ENCODE data around the gene TPPP. TPM values are rescaled to one million over a fixed set of nuclear protein-coding genes. Genes with fewer than 3 reads are reported as not detected.

Gene TPPP
- polyA plus RNA-seq, 2 of the 4 experiments (the other 2 are of a cell fraction), result 1.0 to 1.4 TPM

DNA sequence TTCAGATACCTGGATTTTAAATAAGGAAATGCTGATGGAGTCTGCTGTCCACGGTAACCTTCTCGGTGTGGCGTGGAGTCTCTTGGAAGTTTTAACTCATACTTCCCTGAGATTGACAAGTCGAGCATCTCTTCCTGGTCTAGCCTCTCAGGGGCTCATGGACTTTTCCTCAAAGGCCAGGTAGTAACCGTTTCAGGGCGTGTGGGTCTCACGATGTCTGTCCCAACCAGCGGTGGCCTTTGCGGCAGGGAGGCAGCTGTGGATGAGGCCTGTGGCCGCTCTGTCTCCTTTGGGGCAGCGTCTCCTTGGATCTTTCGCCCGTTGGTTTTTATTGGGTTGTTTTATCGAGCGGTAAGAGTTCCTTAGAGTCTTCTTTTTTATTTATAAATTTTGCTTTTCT lies 48.2 kb downstream of the TPPP start:
- DNase-seq (ENCODE audit: low read depth in 1 of 2, low spot score in 1 of 2) (no peak), FAIRE-seq (no peak), ATAC-seq (no peak)
- no peak for TF ChIP-seq KDM5A (IDR thresholded peaks at IDR 0.05)
- no peak for TF ChIP-seq PHF8 (IDR thresholded peaks at IDR 0.05; ENCODE audit: borderline replicate concordance, low read depth)
- TF ChIP-seq CBX2 (IDR thresholded peaks at IDR 0.05; ENCODE audit: borderline replicate concordance, low read depth), result no peak
- TF ChIP-seq, protein P1, sequence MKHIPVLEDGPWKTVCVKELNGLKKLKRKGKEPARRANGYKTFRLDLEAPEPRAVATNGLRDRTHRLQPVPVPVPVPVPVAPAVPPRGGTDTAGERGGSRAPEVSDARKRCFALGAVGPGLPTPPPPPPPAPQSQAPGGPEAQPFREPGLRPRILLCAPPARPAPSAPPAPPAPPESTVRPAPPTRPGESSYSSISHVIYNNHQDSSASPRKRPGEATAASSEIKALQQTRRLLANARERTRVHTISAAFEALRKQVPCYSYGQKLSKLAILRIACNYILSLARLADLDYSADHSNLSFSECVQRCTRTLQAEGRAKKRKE (CRISPR knock-in tag; IDR thresholded peaks at IDR 0.05; ENCODE audit: low read depth), result no peak
- TF ChIP-seq RNF2 (IDR thresholded peaks at IDR 0.05; ENCODE audit: borderline replicate concordance, low read depth), result no peak
- no peak for TF ChIP-seq POLR2A (IDR thresholded peaks at IDR 0.05; ENCODE audit: low read length)
- no peak for TF ChIP-seq RFX5 (IDR thresholded peaks at IDR 0.05)
- no peak for TF ChIP-seq CHD4 (IDR thresholded peaks at IDR 0.05; ENCODE audit: borderline replicate concordance)
- TF ChIP-seq ZNF302 (CRISPR knock-in tag; IDR thresholded peaks at IDR 0.05), result no peak
- no peak for TF ChIP-seq NFE2L2 (conservative IDR thresholded peaks at IDR 0.05; ENCODE audit: low read length)
- no peak for TF ChIP-seq EHF (CRISPR knock-in tag; IDR thresholded peaks at IDR 0.05)
- TF ChIP-seq FOSB (CRISPR knock-in tag; IDR thresholded peaks at IDR 0.05), result no peak
- no peak for TF ChIP-seq GATA3 (IDR thresholded peaks at IDR 0.05; ENCODE audit: borderline replicate concordance)
- no peak for TF ChIP-seq MAZ (IDR thresholded peaks at IDR 0.05; ENCODE audit: borderline replicate concordance, low read depth, low read length)
- TF ChIP-seq, protein P2, sequence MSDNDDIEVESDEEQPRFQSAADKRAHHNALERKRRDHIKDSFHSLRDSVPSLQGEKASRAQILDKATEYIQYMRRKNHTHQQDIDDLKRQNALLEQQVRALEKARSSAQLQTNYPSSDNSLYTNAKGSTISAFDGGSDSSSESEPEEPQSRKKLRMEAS (IDR thresholded peaks at IDR 0.05), result no peak
- no peak for TF ChIP-seq ESRRA (IDR thresholded peaks at IDR 0.05; ENCODE audit: borderline replicate concordance, low read length)
- 0 out of 3 replicates have a peak, but pooled peaks cover 2% of the 10 kb centered on the region for H3K9me3 ChIP-seq
- ChIA-PET POLR2A (no interaction called here), CTCF (no interaction called here)
- no peak overlapping the region for H3K4me3 ChIP-seq
- 91% methylated on average over 15 of the region's 15 CpGs for WGBS (ENCODE audit: missing lambda C conversion rate)
- H3K4me1 ChIP-seq, result no peaks in the 10 kb centered on the region
- no peak overlapping the region for H3K4me2 ChIP-seq
- H3K27ac ChIP-seq, result no peak overlapping the region

GRCh38 chr5:644509-644908 lies 48.6 kb downstream of the TPPP start:
- ATAC-seq (no peak), DNase-seq (ENCODE audit: low read depth in 1 of 2, low spot score in 1 of 2) (no peak), FAIRE-seq (no peak)
- H3K4me1 ChIP-seq, result no peaks in the 10 kb centered on the region
- 0 out of 3 replicates have a peak, but pooled peaks cover 2% of the 10 kb centered on the region for H3K9me3 ChIP-seq
- H3K4me2 ChIP-seq, result no peak overlapping the region
- no peak overlapping the region for H3K4me3 ChIP-seq
- H3K27ac ChIP-seq, result no peak overlapping the region
- ChIA-PET CTCF (no interaction called here), POLR2A (no interaction called here)
- 91% methylated on average over 13 of the region's 13 CpGs for WGBS (ENCODE audit: missing lambda C conversion rate)
- no peak for TF ChIP-seq CHD2 (IDR thresholded peaks at IDR 0.05; ENCODE audit: low read length, partially characterized antibody)
- no peak for TF ChIP-seq EHF (CRISPR knock-in tag; IDR thresholded peaks at IDR 0.05)
- no peak for TF ChIP-seq HOXA7 (CRISPR knock-in tag; IDR thresholded peaks at IDR 0.05)
- no peak for TF ChIP-seq RNF2 (IDR thresholded peaks at IDR 0.05; ENCODE audit: borderline replicate concordance, low read depth)
- TF ChIP-seq FOSL2 (IDR thresholded peaks at IDR 0.05), result no peak
- TF ChIP-seq FOSL2 (CRISPR knock-in tag; IDR thresholded peaks at IDR 0.05), result no peak
- TF ChIP-seq ESRRA (IDR thresholded peaks at IDR 0.05; ENCODE audit: borderline replicate concordance, low read length), result no peak
- no peak for TF ChIP-seq NFE2L2 (conservative IDR thresholded peaks at IDR 0.05; ENCODE audit: low read length)
- TF ChIP-seq SREBF2 (IDR thresholded peaks at IDR 0.05), result no peak
- TF ChIP-seq RARB (CRISPR knock-in tag; IDR thresholded peaks at IDR 0.05), result no peak
- TF ChIP-seq KDM1A (IDR thresholded peaks at IDR 0.05; ENCODE audit: low read depth), result no peak
- no peak for TF ChIP-seq ZSCAN20 (CRISPR knock-in tag; IDR thresholded peaks at IDR 0.05)
- TF ChIP-seq PHF8 (IDR thresholded peaks at IDR 0.05; ENCODE audit: borderline replicate concordance, low read depth), result no peak
- TF ChIP-seq ZNF302 (CRISPR knock-in tag; IDR thresholded peaks at IDR 0.05), result no peak
- TF ChIP-seq RCOR1 (IDR thresholded peaks at IDR 0.05; ENCODE audit: low read depth, low read length), result no peak
- no peak for TF ChIP-seq FOSB (CRISPR knock-in tag; IDR thresholded peaks at IDR 0.05)

- ATAC-seq (no peak; a peak in 1 of 6 replicates), FAIRE-seq (no peak), DNase-seq (ENCODE audit: low read depth in 1 of 2, low spot score in 1 of 2) (no peak)
- H3K4me1 ChIP-seq, result no peaks in the 10 kb centered on the region
- POLR2A ChIA-PET, result no interaction called here
- H3K27ac ChIP-seq, result no peak overlapping the region
- H3K4me3 ChIP-seq, result no peak overlapping the region
- 0 out of 3 replicates have a peak, but pooled peaks cover 2% of the 10 kb centered on the region for H3K9me3 ChIP-seq
- 94% methylated on average over 8 of the region's 11 CpGs for WGBS (ENCODE audit: missing lambda C conversion rate)
- CTCF ChIA-PET, result interaction anchor here (2.1 kb wide), 1 partner anchor 27 kb away, joined by 9 read pairs; no protein-coding TSS in a partner anchor
- H3K4me2 ChIP-seq, result no peak overlapping the region
- TF ChIP-seq, protein P3, sequence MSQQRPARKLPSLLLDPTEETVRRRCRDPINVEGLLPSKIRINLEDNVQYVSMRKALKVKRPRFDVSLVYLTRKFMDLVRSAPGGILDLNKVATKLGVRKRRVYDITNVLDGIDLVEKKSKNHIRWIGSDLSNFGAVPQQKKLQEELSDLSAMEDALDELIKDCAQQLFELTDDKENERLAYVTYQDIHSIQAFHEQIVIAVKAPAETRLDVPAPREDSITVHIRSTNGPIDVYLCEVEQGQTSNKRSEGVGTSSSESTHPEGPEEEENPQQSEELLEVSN (IDR thresholded peaks at IDR 0.05; ENCODE audit: borderline replicate concordance, low read depth), result no peak
- no peak for TF ChIP-seq ZC3H11A (IDR thresholded peaks at IDR 0.05)
- TF ChIP-seq, protein P4, sequence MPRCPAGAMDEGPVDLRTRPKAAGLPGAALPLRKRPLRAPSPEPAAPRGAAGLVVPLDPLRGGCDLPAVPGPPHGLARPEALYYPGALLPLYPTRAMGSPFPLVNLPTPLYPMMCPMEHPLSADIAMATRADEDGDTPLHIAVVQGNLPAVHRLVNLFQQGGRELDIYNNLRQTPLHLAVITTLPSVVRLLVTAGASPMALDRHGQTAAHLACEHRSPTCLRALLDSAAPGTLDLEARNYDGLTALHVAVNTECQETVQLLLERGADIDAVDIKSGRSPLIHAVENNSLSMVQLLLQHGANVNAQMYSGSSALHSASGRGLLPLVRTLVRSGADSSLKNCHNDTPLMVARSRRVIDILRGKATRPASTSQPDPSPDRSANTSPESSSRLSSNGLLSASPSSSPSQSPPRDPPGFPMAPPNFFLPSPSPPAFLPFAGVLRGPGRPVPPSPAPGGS (IDR thresholded peaks at IDR 0.05), result no peak
- no peak for TF ChIP-seq NR3C1 (IDR thresholded peaks at IDR 0.05)
- no peak for TF ChIP-seq EHF (CRISPR knock-in tag; IDR thresholded peaks at IDR 0.05)
- TF ChIP-seq ZSCAN20 (CRISPR knock-in tag; IDR thresholded peaks at IDR 0.05), result no peak
- no peak for TF ChIP-seq ESRRA (IDR thresholded peaks at IDR 0.05; ENCODE audit: borderline replicate concordance, low read length)
- no peak for TF ChIP-seq HEYL (CRISPR knock-in tag; IDR thresholded peaks at IDR 0.05)
- TF ChIP-seq RAD21 (conservative IDR thresholded peaks at IDR 0.05 in 1 of 2, IDR thresholded peaks at IDR 0.05 in 1 of 2), result no peak
- no peak for TF ChIP-seq TP53 (CRISPR knock-in tag; IDR thresholded peaks at IDR 0.05)
- no peak for TF ChIP-seq SMC3 (IDR thresholded peaks at IDR 0.05)
- TF ChIP-seq BHLHE40 (IDR thresholded peaks at IDR 0.05; ENCODE audit: low read depth, low read length), result no peak
- no peak for TF ChIP-seq MAFK (IDR thresholded peaks at IDR 0.05; ENCODE audit: partially characterized antibody)
- no peak for TF ChIP-seq RCOR1 (IDR thresholded peaks at IDR 0.05; ENCODE audit: low read depth, low read length)
- no peak for TF ChIP-seq PHF8 (IDR thresholded peaks at IDR 0.05; ENCODE audit: borderline replicate concordance, low read depth)
These were observed 49.3 kb downstream of the TPPP start for GRCh38 chr5:643811-644271.
